NCI-H2227 (cell line): Measurements from ENCODE around the gene TCP11L2.
"Not testable (repeated sequence)": the region's sequence is repeated elsewhere in the genome, so short reads cannot be mapped to it uniquely, and the experiment has no call there.

Experiments
- DNase-seq: peaks from one replicate; lab custom pipeline; 2025; ENCODE audit not compliant: unreplicated experiment; lab: John Stamatoyannopoulos, UW

TCP11L2 gene

GRCh38 chr12:106342397-106343213, 40.1 kb downstream of the TCP11L2 start:
- DNase-seq, result no peak

GRCh38 chr12:106343214-106343528, 40.6 kb downstream of the TCP11L2 start:
- DNase-seq, result no peak

- no peak for DNase-seq
Measured at GRCh38 chr12:106344131-106344530, 41.6 kb downstream of the TCP11L2 start.

- DNase-seq, result peak; percentile 40
Measured at GRCh38 chr12:106345746-106346145, 43.2 kb downstream of the TCP11L2 start.

- no peak for DNase-seq
Measured at GRCh38 chr12:106348411-106348810, 45.9 kb downstream of the TCP11L2 start.

- DNase-seq, result no peak
Measured at GRCh38 chr12:106353175-106353574, 50.6 kb downstream of the TCP11L2 start.

GRCh38 chr12:106357549-106358395, 55.2 kb downstream of the TCP11L2 start, which contains the start of gene POLR3B:
TSS of gene POLR3B (plus strand) at chr12:106357748. CDS start at chr12:106357880, 132 bp downstream.
- DNase-seq, result peak; percentile 97

GRCh38 chr12:106358396-106359241, 56.1 kb downstream of the TCP11L2 start:
- no peak for DNase-seq

GRCh38 chr12:106359646-106360399, 57.3 kb downstream of the TCP11L2 start:
- DNase-seq, result no peak

- no peak for DNase-seq
Measured at GRCh38 chr12:106360400-106360994, 58.0 kb downstream of the TCP11L2 start.

- DNase-seq, result no peak
Measured at GRCh38 chr12:106362971-106363370, 60.4 kb downstream of the TCP11L2 start.

GRCh38 chr12:106364261-106364660, 61.7 kb downstream of the TCP11L2 start:
- no peak for DNase-seq

- DNase-seq, result no peak
Measured at GRCh38 chr12:106369624-106370346, 67.3 kb downstream of the TCP11L2 start.

- no peak for DNase-seq
Measured at GRCh38 chr12:106378788-106379187, 76.3 kb downstream of the TCP11L2 start.

- DNase-seq, result no peak
Measured at GRCh38 chr12:106380954-106381353, 78.4 kb downstream of the TCP11L2 start.

GRCh38 chr12:106381866-106382265, 79.3 kb downstream of the TCP11L2 start:
- DNase-seq, result not testable (repeated sequence)

GRCh38 chr12:106386813-106387535, 84.4 kb downstream of the TCP11L2 start:
- DNase-seq, result no peak

GRCh38 chr12:106387848-106388377, 85.4 kb downstream of the TCP11L2 start:
- DNase-seq, result peak; percentile 55
